A673 (cell line): ENCODE measurements around the gene OR14C36.

Experiments used
- EZH2 ChIP-seq: fragments of 200-600 bp; sonication (generic); IDR thresholded peaks from 2 replicates; pipeline ENCODE4 v1.6.1; 2017; ENCODE audit warnings: borderline replicate concordance, low read depth, mild to moderate bottlenecking, mixed read lengths, antibody characterized with exemption, low read length; ENCODE audit not compliant: poor library complexity, severe bottlenecking
- TF ChIP-seq, protein P1 (sequence below): fragments of 300-800, 200-600 bp; sonication (generic); conservative IDR thresholded peaks from 2 replicates; pipeline ENCODE4 v1.5.1; 2017; ENCODE audit warnings: low read depth, mild to moderate bottlenecking, antibody characterized with exemption, low read length, moderate library complexity, mixed read lengths

GRCh38 chr1:248306103-248306502 lies 42.5 kb upstream of the OR14C36 start:
- TF ChIP-seq, protein P1, sequence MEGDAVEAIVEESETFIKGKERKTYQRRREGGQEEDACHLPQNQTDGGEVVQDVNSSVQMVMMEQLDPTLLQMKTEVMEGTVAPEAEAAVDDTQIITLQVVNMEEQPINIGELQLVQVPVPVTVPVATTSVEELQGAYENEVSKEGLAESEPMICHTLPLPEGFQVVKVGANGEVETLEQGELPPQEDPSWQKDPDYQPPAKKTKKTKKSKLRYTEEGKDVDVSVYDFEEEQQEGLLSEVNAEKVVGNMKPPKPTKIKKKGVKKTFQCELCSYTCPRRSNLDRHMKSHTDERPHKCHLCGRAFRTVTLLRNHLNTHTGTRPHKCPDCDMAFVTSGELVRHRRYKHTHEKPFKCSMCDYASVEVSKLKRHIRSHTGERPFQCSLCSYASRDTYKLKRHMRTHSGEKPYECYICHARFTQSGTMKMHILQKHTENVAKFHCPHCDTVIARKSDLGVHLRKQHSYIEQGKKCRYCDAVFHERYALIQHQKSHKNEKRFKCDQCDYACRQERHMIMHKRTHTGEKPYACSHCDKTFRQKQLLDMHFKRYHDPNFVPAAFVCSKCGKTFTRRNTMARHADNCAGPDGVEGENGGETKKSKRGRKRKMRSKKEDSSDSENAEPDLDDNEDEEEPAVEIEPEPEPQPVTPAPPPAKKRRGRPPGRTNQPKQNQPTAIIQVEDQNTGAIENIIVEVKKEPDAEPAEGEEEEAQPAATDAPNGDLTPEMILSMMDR = no peak
- TF ChIP-seq EZH2 = no peak
